ENCODE results near the gene TINCR. TPM values are rescaled to one million over a fixed set of nuclear protein-coding genes. Genes with fewer than 3 reads are reported as not detected.
A peak's percentile ranks its signal among the peaks of the same experiment; 100 is the strongest.

The TINCR gene
- total RNA-seq, 4 donors from 2014 or later = not detected

- no peak for DNase-seq
- peaks cover 21 to 29% of the 10 kb centered on the region in 2 donors for H3K4me1 ChIP-seq
- intact Hi-C loops (cut with DNase I) = no loop called here
- H3K27me3 ChIP-seq = no peaks in the 10 kb centered on the region
- peaks cover 42 to 48% of the 10 kb centered on the region in 2 donors for H3K36me3 ChIP-seq
- TF ChIP-seq POLR2A (IDR thresholded peaks at IDR 0.05) (no peak), CTCF (IDR thresholded peaks at IDR 0.05) (no peak)
- H3K9me3 ChIP-seq = no peaks in the 10 kb centered on the region
- no peak overlapping the region for H3K4me3 ChIP-seq (replicated peaks in 1 of 3)
- 70 to 85% methylated on average over 23 to 24 of the region's 26 CpGs for WGBS, 2 donors
- H3K27ac ChIP-seq = peak overlapping the region; percentile 43 to 71 (median 57)
These were observed 18.7 kb upstream of the TINCR start for GRCh38 chr19:5586300-5587070.

GRCh38 chr19:5585461-5586299 lies 17.9 kb upstream of the TINCR start:
- peak in 1 of 2 donors; percentile 30 for TF ChIP-seq POLR2A (IDR thresholded peaks at IDR 0.05)
- TF ChIP-seq CTCF (IDR thresholded peaks at IDR 0.05) = no peak
- peaks cover 34 to 42% of the 10 kb centered on the region in 2 donors for H3K36me3 ChIP-seq
- peak overlapping the region; percentile 43 to 71 (median 57) for H3K27ac ChIP-seq
- peaks cover 21 to 32% of the 10 kb centered on the region in 2 donors for H3K4me1 ChIP-seq
- no peaks in the 10 kb centered on the region for H3K27me3 ChIP-seq
- H3K4me3 ChIP-seq (replicated peaks in 1 of 3) = no peak overlapping the region
- peak; percentile 91 to 92 for DNase-seq
- WGBS, 2 donors = 25% methylated on average over 11 to 24 of the region's 29 CpGs
- H3K9me3 ChIP-seq = no peaks in the 10 kb centered on the region
- intact Hi-C loops (cut with DNase I) = no loop called here

- H3K9me3 ChIP-seq = no peaks in the 10 kb centered on the region
- H3K4me1 ChIP-seq = peaks cover 13 to 42% of the 10 kb centered on the region in 2 donors
- DNase-seq = peak; percentile 65 to 76
- H3K36me3 ChIP-seq = no peaks in the 10 kb centered on the region
- 26 to 34% methylated on average over 12 of the region's 12 CpGs for WGBS, 2 donors
- peak overlapping the region in 2 of 3 donors; percentile 15 to 19 for H3K27ac ChIP-seq
- H3K27me3 ChIP-seq = no peaks in the 10 kb centered on the region
- no peak for TF ChIP-seq POLR2A (IDR thresholded peaks at IDR 0.05)
- TF ChIP-seq CTCF (IDR thresholded peaks at IDR 0.05) = no peak
- no peak overlapping the region for H3K4me3 ChIP-seq (replicated peaks in 1 of 3)
- intact Hi-C loops (cut with DNase I) = no loop called here
These were observed 12.4 kb upstream of the TINCR start for GRCh38 chr19:5580161-5580571.

GRCh38 chr19:5579697-5580096 lies 11.9 kb upstream of the TINCR start:
- intact Hi-C loops (cut with DNase I) = loop anchor here (5.0 kb wide), 1 partner anchor 532 kb away; no protein-coding TSS in a partner anchor
- 84 to 94% methylated on average over 6 to 7 of the region's 7 CpGs for WGBS, 2 donors
- Histone ChIP-seq H3K27me3 (no peaks in the 10 kb centered on the region), H3K4me1 (peaks cover 13 to 40% of the 10 kb centered on the region in 2 donors), H3K27ac (peak overlapping the region in 1 of 3 donors; percentile 15), H3K9me3 (no peaks in the 10 kb centered on the region), H3K36me3 (no peaks in the 10 kb centered on the region), H3K4me3 (replicated peaks in 1 of 3) (no peak overlapping the region)
- no peak for DNase-seq
- TF ChIP-seq CTCF (IDR thresholded peaks at IDR 0.05) = no peak

Measured in thyroid gland (tissue), 4 donors.